OCI-LY7 (cell line): Measurements from ENCODE around the gene TRIM71. TPM values are rescaled to one million over a fixed set of nuclear protein-coding genes. Genes with fewer than 3 reads are reported as not detected.

Experiments used
- BruUV-seq: library from RNA; stranded (reverse); fragments of 400-500 nt; replicated peaks from 2 replicates; lab custom pipeline; 2021; lab: Mats Ljungman, UMichigan
- CTCF ChIA-PET: fragments of 300-600 bp; sonication (Branson Sonifier 250); formaldehyde crosslinking; loops from one replicate; lab custom pipeline; 2022; ENCODE audit warnings: antibody characterized with exemption; ENCODE audit not compliant: unreplicated experiment; lab: Charles Lee
- POLR2A ChIA-PET: fragments of 300-600 bp; sonication (Branson Sonifier 250); formaldehyde crosslinking; loops from one replicate; lab custom pipeline; 2022; ENCODE audit warnings: antibody characterized with exemption; lab: Charles Lee
- DNase-seq: peaks from one replicate; pipeline ENCODE4 v3.0.0-alpha.2; 2015; ENCODE audit warnings: low spot score
- H2AFZ ChIP-seq: fragments of 200-600 bp; sonication (generic), shearing (Covaris generic); 2 replicates; pipeline ENCODE4 v1.6.1; 2014; ENCODE audit warnings: mild to moderate bottlenecking, antibody characterized with exemption, low read length, moderate library complexity
- H3K27ac ChIP-seq: fragments of 200-600 bp; sonication (generic); 2 replicates; pipeline ENCODE4 v1.5.1; 2014; ENCODE audit warnings: mixed run types, low read depth, mild to moderate bottlenecking, moderate library complexity, low read length, inconsistent platforms; ENCODE audit not compliant: poor library complexity, severe bottlenecking
- H3K36me3 ChIP-seq: fragments of 200-600 bp; sonication (generic); 2 replicates; pipeline ENCODE4 v1.6.1; 2014; ENCODE audit warnings: mild to moderate bottlenecking, antibody characterized with exemption, low read length, moderate library complexity, mixed read lengths; ENCODE audit not compliant: insufficient read depth
- H3K4me1 ChIP-seq: fragments of 200-600 bp; sonication (generic); 2 replicates; pipeline ENCODE4 v1.5.1; 2014; ENCODE audit warnings: mild to moderate bottlenecking, low read length; ENCODE audit not compliant: insufficient read depth, poor library complexity, severe bottlenecking
- H3K4me2 ChIP-seq: fragments of 200-600 bp; sonication (generic); 2 replicates; pipeline ENCODE4 v1.6.1; 2014; ENCODE audit warnings: mild to moderate bottlenecking, low read length
- H3K4me3 ChIP-seq: fragments of 200-600 bp; sonication (generic); 2 replicates; pipeline ENCODE4 v1.5.1; 2014; ENCODE audit warnings: mild to moderate bottlenecking, low read depth, low read length; ENCODE audit not compliant: poor library complexity, severe bottlenecking
- H3K79me2 ChIP-seq: fragments of 200-600 bp; sonication (generic); 2 replicates; pipeline ENCODE4 v1.6.1; 2016; ENCODE audit warnings: low read depth, mild to moderate bottlenecking, low read length, moderate library complexity, mixed read lengths; ENCODE audit not compliant: insufficient read depth
- H3K9me2 ChIP-seq: fragments of 200-600 bp; sonication (generic); 2 replicates; pipeline ENCODE4 v1.6.1; 2016; ENCODE audit warnings: mild to moderate bottlenecking, low read length, mixed read lengths; ENCODE audit not compliant: insufficient read depth
- H3K9me3 ChIP-seq: fragments of 200-600 bp; sonication (generic); 2 replicates; pipeline ENCODE4 v1.6.1; 2014; ENCODE audit warnings: mild to moderate bottlenecking, mixed run types, low read length, mixed read lengths
- H4K20me1 ChIP-seq: fragments of 200-600 bp; sonication (generic); 2 replicates; pipeline ENCODE4 v1.6.1; 2014; ENCODE audit warnings: mild to moderate bottlenecking, antibody characterized with exemption, low read length, moderate library complexity, mixed read lengths; ENCODE audit not compliant: insufficient read depth
- EZH2phosphoT487 ChIP-seq: fragments of 200-600 bp; sonication (generic); IDR thresholded peaks from 2 replicates; pipeline ENCODE4 v1.6.1; 2018; ENCODE audit warnings: low read depth, borderline replicate concordance, mild to moderate bottlenecking, mixed run types, antibody characterized with exemption, low read length, moderate library complexity, mixed read lengths
- intact Hi-C: fragments of 100-400 bp; cut with micrococcal nuclease; formaldehyde crosslinking; loops from one replicate; pipeline ENCODE4 v1.10.0; 2022; ENCODE audit not compliant: unreplicated experiment
- total RNA-seq, 2 experiments: library from RNA; depleted of rRNA in 1 of 2; stranded (reverse); fragments of >200 nt in 1 of 2; shearing (Covaris generic) in 1 of 2; gene quantifications; 2 replicates each; pipeline ENCODE4 v1.2.3, GENCODE V29; 2014 to 2022
- TF ChIP-seq, protein P1 (sequence below): fragments of 200-600 bp; sonication (generic); conservative IDR thresholded peaks from 2 replicates; pipeline ENCODE4 v1.5.1; 2014; ENCODE audit warnings: mild to moderate bottlenecking, antibody characterized with exemption, low read length, moderate library complexity, mixed read lengths

Gene TRIM71
- total RNA-seq, 2 experiments from 2014 or later = not detected

DNA sequence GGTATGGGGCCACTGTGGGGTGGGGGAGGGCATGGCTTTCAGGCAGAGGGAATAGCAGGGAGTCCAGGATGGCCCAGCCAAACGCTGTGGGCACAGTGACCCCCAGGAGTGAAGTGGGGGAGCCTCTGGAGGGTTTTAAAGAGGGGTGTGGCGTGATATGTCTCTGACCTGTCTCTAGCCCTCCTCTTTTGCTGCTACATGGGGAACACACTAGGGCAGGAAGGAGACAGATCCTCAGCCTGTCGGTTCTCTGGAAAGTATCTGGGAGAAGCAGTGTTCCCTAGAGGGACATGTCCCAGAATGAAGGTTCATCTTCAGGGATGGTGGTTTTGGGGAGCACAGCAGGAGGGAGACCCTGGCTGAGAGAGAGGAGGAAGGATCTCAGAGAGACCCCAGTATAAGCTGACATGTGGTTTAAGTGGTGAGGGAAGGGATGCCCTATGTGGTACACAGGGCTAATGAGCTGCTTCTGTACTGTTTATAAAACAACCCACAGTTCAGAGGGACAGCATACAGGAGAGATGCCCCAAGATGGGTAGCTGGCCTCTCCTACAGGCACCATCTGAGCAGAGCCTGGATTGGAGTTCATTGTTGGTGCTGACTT lies 37.7 kb downstream of the TRIM71 start:
- H3K9me2 ChIP-seq = no peaks in the 10 kb centered on the region
- no peaks in the 10 kb centered on the region for H3K36me3 ChIP-seq
- H2AFZ ChIP-seq = no peak overlapping the region
- no peak for DNase-seq
- H3K4me2 ChIP-seq = no peak overlapping the region
- ChIA-PET CTCF (no interaction called here), POLR2A (interaction anchor here (0.7 kb wide), 1 partner anchor 15 kb away, joined by 4 read pairs; no protein-coding TSS in a partner anchor)
- no peak for TF ChIP-seq EZH2phosphoT487
- TF ChIP-seq, protein P1, sequence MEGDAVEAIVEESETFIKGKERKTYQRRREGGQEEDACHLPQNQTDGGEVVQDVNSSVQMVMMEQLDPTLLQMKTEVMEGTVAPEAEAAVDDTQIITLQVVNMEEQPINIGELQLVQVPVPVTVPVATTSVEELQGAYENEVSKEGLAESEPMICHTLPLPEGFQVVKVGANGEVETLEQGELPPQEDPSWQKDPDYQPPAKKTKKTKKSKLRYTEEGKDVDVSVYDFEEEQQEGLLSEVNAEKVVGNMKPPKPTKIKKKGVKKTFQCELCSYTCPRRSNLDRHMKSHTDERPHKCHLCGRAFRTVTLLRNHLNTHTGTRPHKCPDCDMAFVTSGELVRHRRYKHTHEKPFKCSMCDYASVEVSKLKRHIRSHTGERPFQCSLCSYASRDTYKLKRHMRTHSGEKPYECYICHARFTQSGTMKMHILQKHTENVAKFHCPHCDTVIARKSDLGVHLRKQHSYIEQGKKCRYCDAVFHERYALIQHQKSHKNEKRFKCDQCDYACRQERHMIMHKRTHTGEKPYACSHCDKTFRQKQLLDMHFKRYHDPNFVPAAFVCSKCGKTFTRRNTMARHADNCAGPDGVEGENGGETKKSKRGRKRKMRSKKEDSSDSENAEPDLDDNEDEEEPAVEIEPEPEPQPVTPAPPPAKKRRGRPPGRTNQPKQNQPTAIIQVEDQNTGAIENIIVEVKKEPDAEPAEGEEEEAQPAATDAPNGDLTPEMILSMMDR = no peak
- no peak overlapping the region for H3K27ac ChIP-seq
- H3K79me2 ChIP-seq = no peaks in the 10 kb centered on the region
- no peaks in the 10 kb centered on the region for H4K20me1 ChIP-seq
- intact Hi-C loops = no loop called here
- no peaks in the 10 kb centered on the region for H3K9me3 ChIP-seq
- no peaks in the 10 kb centered on the region for H3K4me1 ChIP-seq
- BruUV-seq = no TSS peak
- H3K4me3 ChIP-seq = no peak overlapping the region

DNA sequence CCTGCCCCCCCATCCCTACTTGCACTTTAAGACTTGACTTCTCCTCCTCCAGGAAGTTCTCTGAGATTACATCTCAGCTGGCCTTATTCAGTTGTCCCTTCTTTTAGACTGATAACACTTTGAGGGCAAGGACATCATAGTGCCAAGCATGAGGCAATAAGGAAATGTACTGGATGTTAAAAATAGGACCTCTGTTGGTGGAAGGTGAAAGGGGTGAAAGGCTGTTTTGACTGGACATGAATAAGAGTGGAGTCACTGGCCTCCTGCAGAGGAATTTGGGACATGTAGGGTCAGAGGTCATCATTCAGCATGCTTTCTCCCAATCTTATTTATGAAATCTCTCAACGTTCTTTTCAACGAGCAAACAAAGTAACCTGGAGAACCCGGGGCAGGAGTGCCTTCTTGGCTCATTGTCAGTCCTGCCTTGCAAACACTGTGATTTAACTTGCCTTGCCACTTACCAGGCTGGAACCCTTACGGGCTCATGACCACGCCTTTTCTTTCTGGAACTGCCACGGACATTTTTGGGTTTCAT lies 38.6 kb downstream of the TRIM71 start:
- no peaks in the 10 kb centered on the region for H4K20me1 ChIP-seq
- H3K4me1 ChIP-seq = no peaks in the 10 kb centered on the region
- H3K4me2 ChIP-seq = no peak overlapping the region
- H3K36me3 ChIP-seq = no peaks in the 10 kb centered on the region
- BruUV-seq = no TSS peak
- CTCF ChIA-PET = no interaction called here
- no peak for DNase-seq
- H3K79me2 ChIP-seq = no peaks in the 10 kb centered on the region
- no peak for TF ChIP-seq EZH2phosphoT487
- TF ChIP-seq, protein P1 = no peak
- intact Hi-C loops = no loop called here
- no peaks in the 10 kb centered on the region for H3K9me3 ChIP-seq
- no peak overlapping the region for H3K4me3 ChIP-seq
- H2AFZ ChIP-seq = no peak overlapping the region
- H3K27ac ChIP-seq = no peak overlapping the region
- H3K9me2 ChIP-seq = no peaks in the 10 kb centered on the region
- POLR2A ChIA-PET = no interaction called here

DNA sequence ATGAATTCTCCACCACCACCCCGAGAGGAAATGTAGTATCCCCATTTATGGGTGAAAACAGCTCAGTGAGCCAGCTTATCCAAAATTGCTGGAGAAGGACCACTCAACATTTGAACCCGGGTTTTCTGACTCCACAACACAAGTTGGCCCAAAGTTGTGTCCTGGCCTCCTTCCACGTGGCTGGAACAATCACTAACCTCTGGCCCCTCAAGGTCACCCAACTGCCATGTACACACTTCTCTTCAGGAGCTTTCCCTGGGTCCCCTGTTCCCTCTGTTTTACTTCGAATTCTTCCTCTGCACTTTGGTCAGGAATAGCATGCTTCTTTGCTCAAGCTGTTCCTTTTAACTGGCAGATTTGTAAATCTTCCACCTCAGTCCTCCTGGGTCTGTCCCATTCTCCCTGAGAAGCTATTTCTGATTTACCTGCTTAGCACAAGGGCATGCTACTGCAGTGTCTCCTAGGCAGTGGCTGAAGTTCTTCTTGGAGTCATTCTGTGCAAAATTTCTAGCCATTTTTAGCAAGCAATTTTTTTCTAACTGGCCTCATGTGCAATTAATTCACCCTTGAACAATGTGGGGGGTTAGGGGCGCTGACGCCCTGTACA lies 39.2 kb downstream of the TRIM71 start:
- Histone ChIP-seq H4K20me1 (no peaks in the 10 kb centered on the region), H3K9me3 (no peaks in the 10 kb centered on the region), H3K4me2 (no peak overlapping the region), H3K4me3 (no peak overlapping the region), H3K79me2 (no peaks in the 10 kb centered on the region), H2AFZ (no peak overlapping the region), H3K36me3 (no peaks in the 10 kb centered on the region), H3K9me2 (no peaks in the 10 kb centered on the region), H3K4me1 (no peaks in the 10 kb centered on the region), H3K27ac (no peak overlapping the region)
- no peak for DNase-seq
- intact Hi-C loops = no loop called here
- TF ChIP-seq EZH2phosphoT487 = no peak
- TF ChIP-seq, protein P1 = no peak
- BruUV-seq = no TSS peak
- POLR2A ChIA-PET = no interaction called here
- CTCF ChIA-PET = no interaction called here
